Suprapubic skin (tissue), 4 donors: Measurements from ENCODE around the gene ERCC1. TPM values are rescaled to one million over a fixed set of nuclear protein-coding genes. Genes with fewer than 3 reads are reported as not detected.

ENCODE experiments used
- DNase-seq, 2 donors: peaks; one replicate each; pipeline ENCODE4 v3.0.0-alpha.2; 2019; ENCODE audit warnings: low spot score in 2 of 2
- H3K27ac ChIP-seq: fragments of 200-600 bp; sonication (generic); one replicate; pipeline ENCODE4 v1.5.1; 2019
- H3K27me3 ChIP-seq: fragments of 200-600 bp; sonication (generic); one replicate; pipeline ENCODE4 v1.5.1; 2019
- H3K36me3 ChIP-seq: fragments of 200-600 bp; sonication (generic); one replicate; pipeline ENCODE4 v1.5.1; 2019
- H3K4me1 ChIP-seq: fragments of 200-600 bp; sonication (generic); one replicate; pipeline ENCODE4 v1.5.1; 2019
- H3K4me3 ChIP-seq: fragments of 200-600 bp; sonication (generic); one replicate; pipeline ENCODE4 v1.5.1; 2019; ENCODE audit warnings: mild to moderate bottlenecking
- H3K9me3 ChIP-seq: fragments of 200-600 bp; sonication (generic); one replicate; pipeline ENCODE4 v1.5.1; 2019
- CTCF ChIP-seq, 2 donors: fragments of 200-600 bp in 1 of 2; fragments of 450-650 bp in 1 of 2; sonication (generic) in 1 of 2; IDR thresholded peaks; one replicate each; pipeline ENCODE4 v1.5.1; 2016 to 2019; ENCODE audit warnings: antibody characterized with exemption in 2 of 2, mild to moderate bottlenecking in 1 of 2, moderate library complexity in 1 of 2
- EP300 ChIP-seq: sonication (generic); formaldehyde crosslinking; IDR thresholded peaks from one replicate; pipeline ENCODE4 v1.6.1; 2017; ENCODE audit warnings: antibody characterized with exemption
- POLR2A ChIP-seq, 2 donors: fragments of 450-650 bp; IDR thresholded peaks; one replicate each; pipeline ENCODE4 v1.6.1; 2017; ENCODE audit warnings: antibody characterized with exemption in 2 of 2, mild to moderate bottlenecking in 2 of 2, moderate library complexity in 2 of 2
- POLR2AphosphoS5 ChIP-seq, 3 donors: sonication (generic); formaldehyde crosslinking; IDR thresholded peaks; one replicate each; pipeline ENCODE4 v1.6.1; 2017; ENCODE audit warnings: antibody characterized with exemption in 3 of 3
- WGBS: methylation state at CpG from one replicate; pipeline ENCODE4 v1.1.5; 2018; 5-methylcytosine and 5-hydroxymethylcytosine counted together
- total RNA-seq, 4 donors: library from RNA; depleted of rRNA; stranded (reverse); fragments of >200 nt; gene quantifications; one replicate each; pipeline ENCODE4 v1.1.0, GENCODE V29; 2016

The ERCC1 gene
- total RNA-seq, 4 donors from 2014 or later = 102 to 120 (median 106) TPM

- H3K27ac ChIP-seq = peak overlapping the region; percentile 65
- H3K9me3 ChIP-seq = no peaks in the 10 kb centered on the region
- H3K36me3 ChIP-seq = no peaks in the 10 kb centered on the region
- TF ChIP-seq EP300 = no peak
- TF ChIP-seq CTCF (IDR thresholded peaks at IDR 0.05) = peak in 1 of 2 donors; percentile 37
- H3K4me3 ChIP-seq = peak overlapping the region; percentile 61
- 6% methylated on average over 32 of the region's 73 CpGs for WGBS
- peak in 1 of 2 donors; percentile 80 for DNase-seq
- peaks cover 53% of the 10 kb centered on the region for H3K4me1 ChIP-seq
- H3K27me3 ChIP-seq = no peaks in the 10 kb centered on the region
Measured at GRCh38 chr19:45428384-45429231, 4.9 kb upstream of the ERCC1 start.

- no peaks in the 10 kb centered on the region for H3K27me3 ChIP-seq
- no peaks in the 10 kb centered on the region for H3K9me3 ChIP-seq
- DNase-seq = peak in 1 of 2 donors; percentile 90
- peaks cover 79% of the 10 kb centered on the region for H3K4me1 ChIP-seq
- peak overlapping the region; percentile 81 for H3K27ac ChIP-seq
- peaks cover 18% of the 10 kb centered on the region for H3K36me3 ChIP-seq
- WGBS = 6% methylated on average over 22 of the region's 24 CpGs
- TF ChIP-seq CTCF (IDR thresholded peaks at IDR 0.05) (no peak), POLR2AphosphoS5 (IDR thresholded peaks at IDR 0.05) (peak in 2 of 3 donors; percentile 13 to 46)
- peak overlapping the region; percentile 75 for H3K4me3 ChIP-seq
Measured at GRCh38 chr19:45424191-45425058, 708 bp upstream of the ERCC1 start.

- Histone ChIP-seq H3K9me3 (no peaks in the 10 kb centered on the region), H3K36me3 (peaks cover 32% of the 10 kb centered on the region), H3K27me3 (no peaks in the 10 kb centered on the region), H3K4me3 (peak overlapping the region; percentile 75), H3K4me1 (peaks cover 69% of the 10 kb centered on the region), H3K27ac (peak overlapping the region; percentile 81)
- DNase-seq = peak in 1 of 2 donors; percentile 97
- WGBS = 13% methylated on average over 19 of the region's 20 CpGs
- TF ChIP-seq EP300 (no peak), POLR2A (IDR thresholded peaks at IDR 0.05) (no peak), CTCF (IDR thresholded peaks at IDR 0.05) (no peak), POLR2AphosphoS5 (IDR thresholded peaks at IDR 0.05) (no peak)
Measured at GRCh38 chr19:45423033-45423588, 606 bp downstream of the ERCC1 start.

GRCh38 chr19:45421947-45422498 lies 1.7 kb downstream of the ERCC1 start:
- no peak overlapping the region for H3K4me3 ChIP-seq
- WGBS = 70% methylated on average over 6 of the region's 6 CpGs
- H3K9me3 ChIP-seq = no peaks in the 10 kb centered on the region

More at GRCh38 chr19:45421947-45422498, 1.7 kb downstream of the ERCC1 start:
- Histone ChIP-seq H3K4me1 (peaks cover 59% of the 10 kb centered on the region), H3K27me3 (no peaks in the 10 kb centered on the region), H3K27ac (no peak overlapping the region), H3K36me3 (peaks cover 41% of the 10 kb centered on the region)
- DNase-seq = no peak
- TF ChIP-seq EP300 (no peak), CTCF (IDR thresholded peaks at IDR 0.05) (no peak), POLR2A (IDR thresholded peaks at IDR 0.05) (no peak), POLR2AphosphoS5 (IDR thresholded peaks at IDR 0.05) (no peak)
